ENCODE results near the gene CEP135.
A peak's percentile ranks its signal among the peaks of the same experiment; 100 is the strongest.
"Not testable (repeated sequence)": the region's sequence is repeated elsewhere in the genome, so short reads cannot be mapped to it uniquely, and the experiment has no call there.

Gene CEP135

DNA sequence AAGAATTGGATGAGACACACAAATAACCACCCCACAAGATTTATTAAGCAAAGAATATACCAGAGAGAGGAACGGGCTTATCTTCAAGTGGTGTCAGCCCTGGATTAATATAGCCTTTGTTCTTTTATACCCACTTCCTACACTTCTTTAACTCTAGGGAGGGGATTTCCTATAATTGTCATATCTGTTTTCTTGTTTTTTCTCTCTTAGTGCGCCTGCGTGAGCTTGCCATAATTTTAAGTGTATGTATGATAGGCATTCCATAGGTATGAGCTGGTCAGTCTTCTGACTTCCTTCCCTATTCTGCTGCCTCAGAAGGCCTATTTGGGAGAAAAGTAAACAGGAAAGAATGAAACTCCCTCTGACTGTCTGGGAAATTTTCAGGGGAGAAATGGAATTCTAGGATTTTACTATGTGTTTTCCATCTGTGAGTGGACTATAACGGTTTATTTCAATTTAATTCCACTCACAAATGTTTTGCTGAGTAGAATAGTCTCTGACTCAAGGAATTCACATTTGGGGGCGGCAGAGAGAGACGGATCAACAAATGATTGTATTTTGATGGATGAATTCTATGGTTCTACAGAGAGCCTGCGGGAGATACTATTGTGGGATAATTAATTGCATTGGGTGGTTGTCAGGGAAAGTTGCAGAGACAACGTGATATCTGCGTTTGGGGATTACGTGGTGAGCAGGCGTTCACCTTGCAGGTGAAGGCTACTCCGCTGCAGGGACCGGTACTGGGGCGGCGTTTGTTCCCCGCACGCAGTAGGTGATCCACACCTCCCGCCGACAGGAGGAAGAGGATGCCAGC is 626 bp upstream of the CEP135 start:
- DNase-seq = peak; percentile 71

DNA sequence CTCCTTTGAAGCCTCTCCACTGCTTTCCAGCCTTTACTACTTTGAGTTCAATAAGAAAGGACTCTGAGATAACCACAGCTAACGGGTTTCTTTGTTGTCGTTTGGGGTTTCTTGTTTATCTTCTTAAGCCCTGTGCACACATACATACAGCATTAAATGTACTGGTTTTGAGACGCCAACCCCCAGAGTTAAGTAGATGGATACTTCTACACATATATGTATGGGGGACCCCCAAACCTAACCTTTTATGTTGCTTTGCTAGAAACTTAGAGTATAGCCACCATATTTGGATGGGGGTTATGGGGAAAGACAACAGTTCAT is 697 bp downstream of the CEP135 start:
- DNase-seq = no peak

DNA sequence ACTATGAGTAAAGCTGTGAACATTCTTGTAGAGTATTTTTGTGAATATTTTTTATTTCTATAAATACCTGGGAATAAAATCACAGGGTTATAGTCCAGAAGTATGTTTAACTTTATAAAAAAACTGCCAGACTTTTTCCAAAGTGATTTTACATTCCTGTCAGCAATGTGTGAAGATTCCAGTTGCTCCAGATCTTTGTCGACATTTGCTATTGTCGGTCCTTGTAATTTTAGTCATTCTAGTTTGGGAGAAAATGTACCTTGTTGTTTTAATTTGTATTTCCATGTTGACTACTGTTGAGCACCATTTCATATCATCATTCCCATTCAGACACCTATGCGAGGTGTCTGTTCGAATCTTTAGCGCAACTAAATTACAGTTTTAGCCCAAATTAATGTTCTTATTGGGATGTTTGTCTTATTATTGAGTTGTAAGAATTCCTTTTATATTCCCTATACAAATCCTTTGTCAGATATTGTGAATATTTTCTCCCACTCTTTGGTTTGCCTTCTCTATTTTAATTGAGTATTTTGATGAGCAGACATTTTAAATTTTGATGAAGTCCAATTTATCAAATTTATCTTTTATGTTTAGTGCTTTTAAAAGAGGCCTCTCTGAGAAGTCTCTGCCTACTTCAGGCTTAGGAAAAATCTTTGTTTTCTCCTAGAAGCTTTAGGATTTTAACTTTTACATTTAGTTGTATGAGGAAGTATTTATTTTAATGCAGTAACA is 2.6 kb downstream of the CEP135 start:
- DNase-seq = no peak

DNA sequence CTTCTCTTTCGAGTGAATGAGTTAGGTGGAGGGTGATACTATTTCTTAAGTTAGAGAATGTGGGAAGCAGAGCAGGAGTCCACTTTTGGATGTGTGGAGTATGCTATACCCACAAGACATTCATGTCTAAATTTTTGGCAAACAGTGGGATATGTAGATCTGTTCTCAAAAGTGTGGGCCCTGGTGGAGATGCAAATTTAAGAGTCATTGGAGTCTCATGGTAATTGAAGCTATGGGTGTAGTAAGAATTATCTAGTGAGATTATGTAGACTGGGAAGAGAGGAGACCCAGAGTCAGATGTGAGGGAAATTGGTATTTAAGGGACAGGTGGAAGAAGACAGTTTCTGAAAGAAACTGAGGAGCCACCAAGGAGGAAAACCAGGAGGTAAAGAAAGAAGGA is 7.0 kb downstream of the CEP135 start:
- DNase-seq = no peak

DNA sequence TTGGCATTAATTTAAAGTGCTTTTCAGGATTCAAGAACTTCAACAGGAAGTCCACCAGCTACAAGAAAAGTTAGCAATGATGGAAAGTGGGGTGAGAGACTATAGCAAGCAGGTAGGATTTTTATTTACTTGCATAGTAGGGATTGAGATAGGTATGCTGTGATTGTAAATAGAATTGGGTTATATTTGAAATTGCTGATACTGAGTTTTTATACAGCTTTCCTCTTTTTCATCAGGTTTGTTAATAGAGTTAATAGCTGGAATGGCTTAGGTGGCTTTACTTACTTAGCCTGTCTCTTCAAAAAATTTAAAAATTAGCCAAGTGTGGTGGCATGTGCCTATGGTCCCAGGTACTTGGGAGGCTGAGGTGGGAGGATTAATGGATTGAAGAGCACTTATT is 10.9 kb downstream of the CEP135 start:
- no peak for DNase-seq

DNA sequence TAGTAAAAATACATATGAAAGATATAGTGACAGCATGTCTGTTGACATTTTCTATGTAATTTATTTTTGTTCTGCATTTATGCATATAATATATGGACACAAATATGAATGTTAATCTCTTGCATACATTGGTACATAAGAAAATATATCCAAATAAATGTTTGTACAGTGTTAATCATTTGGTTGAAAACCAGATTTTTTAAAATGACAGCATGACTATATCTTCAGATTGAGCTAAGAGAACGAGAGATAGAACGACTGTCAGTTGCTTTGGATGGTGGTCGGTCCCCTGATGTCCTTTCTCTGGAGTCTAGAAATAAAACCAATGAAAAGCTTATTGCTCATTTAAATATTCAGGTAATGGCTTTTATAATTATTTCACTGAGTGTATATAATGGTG is 15.3 kb downstream of the CEP135 start:
- DNase-seq = no peak

DNA sequence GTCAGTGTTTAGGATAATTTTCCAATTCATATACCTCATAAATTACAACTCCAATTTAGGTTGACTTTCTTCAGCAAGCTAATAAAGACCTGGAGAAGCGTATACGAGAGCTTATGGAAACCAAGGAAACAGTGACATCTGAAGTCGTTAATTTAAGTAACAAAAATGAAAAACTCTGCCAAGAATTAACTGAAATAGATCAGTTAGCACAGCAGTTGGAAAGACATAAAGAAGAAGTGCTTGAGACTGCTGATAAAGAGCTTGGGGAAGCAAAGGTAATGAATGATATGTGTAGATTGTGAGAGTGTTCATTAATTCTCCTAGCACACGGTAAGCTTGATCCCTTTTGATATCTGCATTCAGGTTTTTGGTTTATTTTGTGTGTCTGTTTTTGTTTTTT is 16.8 kb downstream of the CEP135 start:
- DNase-seq = no peak

DNA sequence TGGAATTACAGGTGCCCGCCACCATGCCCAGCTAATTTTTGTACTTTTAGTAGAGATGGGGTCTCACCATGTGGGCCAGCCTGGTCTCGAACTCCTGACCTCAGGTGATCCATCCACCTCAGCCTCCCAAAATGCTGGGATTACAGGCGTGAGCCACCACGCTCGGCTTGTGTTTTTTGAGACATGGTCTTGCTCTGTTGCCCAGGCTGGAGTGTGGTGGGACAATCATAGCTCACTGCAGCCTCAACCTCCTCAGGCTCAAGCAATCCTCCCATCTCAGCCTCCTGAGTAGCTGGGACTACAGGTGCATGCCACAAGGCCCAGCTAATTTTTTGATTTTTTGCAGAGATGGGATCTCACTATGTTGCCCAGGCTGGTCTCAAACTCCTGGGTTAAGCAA is 17.6 kb downstream of the CEP135 start:
- DNase-seq = not testable (repeated sequence)

DNA sequence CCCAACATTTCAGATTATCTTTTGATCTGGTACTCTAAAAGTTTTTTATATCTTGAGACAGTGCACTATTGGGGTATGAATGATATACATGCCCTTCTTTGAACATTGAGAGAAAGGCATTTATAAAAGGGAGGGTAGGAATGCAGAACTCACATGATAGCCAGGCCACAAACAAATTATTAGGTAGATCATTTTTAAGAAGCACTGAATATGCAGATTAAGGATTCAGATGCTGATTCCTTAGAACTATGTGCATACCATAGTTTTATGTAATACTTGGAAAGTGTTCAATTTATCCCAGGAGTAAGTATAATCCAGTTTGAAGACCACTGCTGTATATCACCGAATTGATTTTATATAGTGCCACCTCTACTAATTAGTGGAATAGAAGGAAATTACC is 18.6 kb downstream of the CEP135 start:
- no peak for DNase-seq

DNA sequence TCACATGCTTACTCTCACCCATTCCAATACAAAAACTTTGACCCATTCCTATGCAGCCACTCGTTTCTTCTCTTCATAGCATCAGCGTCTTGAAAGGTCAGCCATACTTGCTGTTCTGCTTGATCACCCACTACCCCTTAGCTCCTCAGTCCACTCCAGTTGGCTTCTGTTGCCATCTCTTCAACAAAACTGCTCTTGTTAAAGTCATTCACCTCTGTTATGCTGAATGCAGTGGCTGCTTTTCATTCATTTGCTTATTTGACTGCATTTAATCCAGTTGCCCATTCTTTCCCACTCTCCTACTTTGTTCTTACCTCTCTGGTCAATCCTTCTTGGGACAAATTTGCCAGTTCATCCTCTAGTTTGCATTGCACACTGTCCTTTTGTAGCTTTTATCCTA is 24.9 kb downstream of the CEP135 start:
- DNase-seq = no peak

DNA sequence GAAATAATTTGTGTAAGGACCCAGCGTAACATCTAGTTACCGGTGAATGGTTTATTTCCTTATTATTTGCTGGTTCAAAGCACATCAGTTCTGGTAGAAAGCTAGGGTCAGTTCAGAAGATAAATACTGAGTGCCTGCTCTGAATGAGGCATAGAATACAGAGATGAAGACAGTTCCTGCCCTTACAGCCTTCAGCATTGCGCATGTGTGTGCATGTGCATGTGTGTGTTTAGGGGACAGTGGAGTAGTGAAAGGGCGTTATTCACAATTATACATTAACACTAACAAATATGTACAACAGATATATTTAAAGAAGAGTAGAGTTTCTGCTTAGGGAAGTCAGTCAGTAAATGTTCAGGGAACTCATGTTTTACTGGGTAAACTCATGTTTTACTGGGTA is 29.1 kb downstream of the CEP135 start:
- no peak for DNase-seq

DNA sequence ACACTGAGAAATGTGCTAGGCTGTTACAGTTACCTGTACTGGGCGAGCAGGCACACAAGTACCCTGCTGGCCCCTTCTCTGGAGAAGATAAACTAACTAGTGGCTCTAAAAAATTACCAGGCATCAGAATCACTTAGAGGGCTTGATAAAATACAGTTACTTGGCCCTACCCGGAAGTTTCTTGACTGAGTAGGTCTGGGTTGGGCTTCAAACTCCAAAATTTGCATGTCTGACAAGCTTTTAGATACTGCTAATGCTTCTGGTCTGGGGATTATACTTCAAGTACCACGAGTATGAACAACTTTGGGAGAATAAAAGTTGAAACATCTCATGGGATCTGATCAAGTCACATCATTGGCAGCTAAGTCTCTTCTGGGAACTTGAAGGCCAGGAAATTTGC is 30.8 kb downstream of the CEP135 start:
- DNase-seq = no peak

DNA sequence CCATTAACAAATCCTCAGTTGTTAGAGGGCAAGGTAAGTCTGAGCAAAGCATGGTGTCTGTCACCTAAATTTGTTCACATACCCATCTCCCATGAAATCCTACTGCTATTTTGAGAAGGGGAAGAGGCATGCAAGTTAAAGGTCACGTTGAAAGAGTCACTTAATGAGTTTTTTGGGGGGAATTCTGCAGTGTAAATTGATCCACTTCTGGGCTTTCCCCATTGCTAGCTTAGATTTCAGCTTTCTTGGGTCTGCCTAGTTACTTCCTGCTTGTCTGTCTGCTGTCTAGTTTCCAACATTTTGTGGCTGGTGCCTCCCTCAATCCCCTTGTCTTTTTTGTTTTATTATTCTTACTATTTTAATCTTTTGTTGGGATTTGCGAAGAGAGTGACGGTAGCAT is 32.0 kb downstream of the CEP135 start:
- DNase-seq = no peak

DNA sequence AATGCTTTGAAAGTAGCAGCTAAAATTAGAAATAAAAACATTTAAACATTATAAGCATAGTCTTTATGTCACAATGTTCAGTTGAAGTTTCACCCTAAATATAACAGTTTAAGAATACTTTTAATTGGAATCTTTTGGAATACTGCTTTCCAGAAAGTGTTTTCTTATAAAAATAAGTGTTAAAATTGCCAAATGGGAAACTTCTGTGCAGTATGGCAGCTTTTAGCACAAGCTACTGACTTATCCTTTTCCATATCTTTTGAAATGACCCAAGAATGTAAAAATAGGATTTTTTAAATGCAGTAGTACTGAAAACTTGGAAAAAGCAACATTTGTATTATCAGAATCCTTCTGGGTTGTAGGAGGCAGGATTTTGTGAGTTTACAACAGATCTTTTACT is 34.2 kb downstream of the CEP135 start:
- DNase-seq = no peak

DNA sequence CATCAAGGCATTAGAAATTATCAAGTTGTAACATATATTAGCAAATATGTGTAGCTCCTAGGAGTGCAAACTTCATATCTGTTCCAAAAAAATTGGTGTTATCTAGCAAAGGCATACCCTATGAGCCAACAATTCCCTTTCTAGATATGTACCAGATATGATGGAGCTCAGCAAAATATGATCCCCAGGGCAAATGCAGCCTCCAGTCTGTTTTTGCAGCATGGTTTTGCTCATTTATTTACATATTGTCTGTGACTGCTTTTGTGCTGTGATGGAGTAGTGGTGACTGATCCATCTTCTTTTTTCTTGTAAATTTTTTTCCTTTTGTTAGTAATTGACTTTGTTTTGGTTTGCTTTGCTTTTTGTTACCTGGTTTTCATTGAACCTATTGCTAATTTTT is 41.0 kb downstream of the CEP135 start:
- no peak for DNase-seq

DNA sequence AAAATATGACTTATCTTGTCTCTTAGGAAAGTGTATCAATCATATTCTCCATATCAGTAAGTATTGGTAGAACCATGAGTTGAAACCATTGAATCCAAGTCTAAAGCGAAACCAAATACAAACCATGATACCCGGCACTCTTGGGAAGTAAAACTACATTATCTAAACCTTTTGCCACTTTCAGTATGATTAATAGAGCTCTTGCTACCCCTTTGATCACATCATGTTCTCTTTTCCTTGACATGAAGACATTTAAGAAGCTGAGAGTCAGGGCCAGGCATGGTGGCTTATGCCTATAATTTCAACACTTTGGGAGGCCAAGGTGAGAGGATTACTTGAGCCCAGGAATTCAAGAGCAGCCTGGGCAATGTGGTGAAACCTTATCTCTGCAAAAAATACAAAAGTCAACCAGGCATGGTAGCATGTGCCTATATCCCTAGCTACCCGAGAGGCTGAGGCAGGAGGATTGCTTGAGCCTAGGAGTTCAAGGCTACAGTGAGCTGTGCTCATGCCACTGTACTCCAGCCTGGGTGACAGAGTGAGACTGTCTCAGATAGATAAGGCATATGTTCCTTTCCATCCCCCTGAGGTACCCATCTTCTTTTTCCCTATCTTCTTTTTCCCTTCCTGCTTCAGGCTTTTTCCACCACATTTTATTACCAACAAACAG is 45.4 kb downstream of the CEP135 start:
- no peak for DNase-seq

DNA sequence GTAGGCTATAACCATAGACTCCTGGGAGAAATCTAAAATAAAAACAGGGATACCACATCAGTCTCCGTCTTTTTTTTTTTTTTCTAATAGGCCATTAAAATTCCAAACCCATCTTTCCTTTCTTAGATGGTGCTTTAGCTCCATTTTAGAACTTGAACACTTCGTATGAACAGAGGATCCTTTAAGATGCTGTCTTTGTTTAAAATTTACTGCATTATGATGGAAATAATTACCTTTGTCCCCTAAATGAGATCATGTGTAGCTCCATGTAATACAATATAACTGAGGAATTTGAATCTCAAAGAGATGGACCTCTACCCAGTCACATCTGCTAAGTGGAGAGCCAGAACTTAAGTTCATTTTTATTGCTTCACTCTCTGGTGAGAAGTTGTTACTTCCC is 47.9 kb downstream of the CEP135 start:
- DNase-seq = no peak

DNA sequence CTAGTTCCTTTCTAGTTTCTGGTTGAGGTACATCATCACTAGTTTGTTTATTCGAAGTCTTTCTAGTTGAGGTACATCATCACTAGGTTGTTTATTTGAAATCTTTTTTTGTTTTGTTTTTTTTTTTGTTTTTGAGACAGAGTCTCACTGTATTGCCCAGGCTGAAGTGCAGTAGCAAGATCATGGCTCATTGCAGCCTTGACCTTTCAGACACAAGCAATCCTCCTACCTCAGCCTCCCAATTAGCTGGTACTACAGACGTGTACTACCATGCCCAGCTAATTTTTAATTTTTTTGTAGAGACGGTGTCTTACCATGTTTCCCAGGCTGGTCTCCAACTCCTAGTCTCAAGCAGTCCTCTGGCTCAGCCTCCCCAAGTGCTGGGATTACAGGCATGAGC is 54.9 kb downstream of the CEP135 start:
- DNase-seq = no peak

DNA sequence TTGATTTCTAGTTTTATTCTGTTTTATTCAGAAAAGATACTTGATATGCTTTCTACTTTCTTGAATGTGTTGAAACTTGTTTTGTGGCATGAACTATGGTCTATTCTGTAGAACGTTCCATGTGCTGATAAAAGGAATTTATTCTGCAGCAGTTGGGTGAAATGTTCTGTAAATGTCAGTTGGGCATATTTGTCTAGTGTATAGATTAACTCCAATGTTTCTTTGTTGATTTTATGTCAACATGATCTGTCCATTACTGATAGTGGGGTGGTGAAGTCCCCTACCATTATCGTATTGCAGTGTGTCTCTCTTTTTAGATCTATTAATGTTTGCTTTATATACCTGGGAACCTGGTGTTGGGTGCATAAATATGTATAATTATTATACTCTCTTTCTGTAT is 55.5 kb downstream of the CEP135 start:
- DNase-seq = no peak

DNA sequence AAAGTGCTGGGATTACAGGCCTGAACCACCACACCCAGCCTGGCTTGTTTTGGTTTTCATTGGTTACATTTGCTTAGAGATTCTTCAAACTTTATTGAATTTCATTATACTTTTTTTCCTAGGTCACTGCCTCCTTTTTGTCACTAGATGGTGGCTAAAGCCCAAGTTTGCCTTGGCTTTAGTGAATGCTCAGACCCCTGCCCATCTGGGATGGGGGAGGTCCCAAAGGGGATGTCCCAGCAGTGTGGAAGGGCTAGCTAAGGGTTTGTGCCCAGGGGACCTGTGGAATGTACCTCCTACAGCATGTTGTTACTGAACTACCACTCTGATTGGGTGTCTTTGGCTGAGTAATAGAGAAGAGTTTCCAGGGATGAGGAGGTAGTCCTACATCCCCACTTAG is 58.4 kb downstream of the CEP135 start:
- no peak for DNase-seq

DNA sequence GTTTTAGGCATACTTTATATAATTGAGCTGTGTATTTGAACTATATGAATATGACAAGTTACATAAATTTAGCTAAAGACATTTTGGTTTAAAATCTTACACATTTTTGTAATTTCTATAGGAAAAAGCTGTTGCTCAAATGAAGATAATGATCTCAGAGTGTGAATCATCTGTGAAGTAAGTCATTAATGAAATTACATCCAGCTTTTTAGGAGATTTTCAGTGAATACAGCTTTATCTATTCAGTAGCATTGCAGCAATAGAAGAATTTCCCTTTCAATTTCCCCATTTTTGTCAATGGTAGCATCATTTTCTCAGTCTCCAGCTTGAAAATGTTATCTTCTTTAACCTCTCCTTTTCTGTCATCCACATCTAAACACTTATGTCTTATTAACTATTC is 59.5 kb downstream of the CEP135 start:
- DNase-seq = no peak

DNA sequence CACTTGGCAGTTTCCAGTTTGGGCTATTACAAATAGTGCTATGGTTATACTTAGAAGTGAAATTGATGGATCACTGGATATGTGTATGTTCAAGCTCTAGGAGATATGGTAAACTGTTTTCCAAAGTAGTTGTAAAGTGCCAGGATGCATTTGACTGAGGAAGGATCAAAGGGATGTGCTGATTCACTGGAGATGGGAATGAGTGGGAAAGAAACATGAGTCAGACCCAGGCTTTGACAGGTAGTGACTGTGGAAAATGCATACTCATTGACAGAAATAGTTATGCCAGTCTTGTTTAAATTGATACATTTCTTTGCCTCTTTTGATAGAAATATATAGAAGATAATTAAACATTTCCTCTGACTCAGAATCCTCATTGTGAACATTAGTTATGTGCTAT is 77.9 kb downstream of the CEP135 start:
- no peak for DNase-seq

DNA sequence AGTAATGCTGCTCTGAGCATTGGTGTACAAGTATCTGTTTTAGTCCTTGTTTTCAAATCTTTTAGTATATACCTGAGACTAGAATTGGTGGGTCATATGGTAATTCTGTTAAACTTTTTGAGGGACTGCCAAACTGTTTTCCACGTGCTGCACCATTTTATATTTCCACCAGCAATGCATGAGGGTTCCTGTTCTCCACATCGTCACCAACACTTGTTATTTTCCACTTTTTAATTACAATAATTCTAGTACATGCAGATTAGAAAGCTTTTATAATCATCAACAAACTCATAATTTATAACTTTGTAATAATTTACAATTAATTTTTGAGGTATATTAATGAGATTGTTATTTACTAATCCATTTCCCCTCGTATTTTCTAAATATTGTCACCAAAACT is 79.4 kb downstream of the CEP135 start:
- no peak for DNase-seq

DNA sequence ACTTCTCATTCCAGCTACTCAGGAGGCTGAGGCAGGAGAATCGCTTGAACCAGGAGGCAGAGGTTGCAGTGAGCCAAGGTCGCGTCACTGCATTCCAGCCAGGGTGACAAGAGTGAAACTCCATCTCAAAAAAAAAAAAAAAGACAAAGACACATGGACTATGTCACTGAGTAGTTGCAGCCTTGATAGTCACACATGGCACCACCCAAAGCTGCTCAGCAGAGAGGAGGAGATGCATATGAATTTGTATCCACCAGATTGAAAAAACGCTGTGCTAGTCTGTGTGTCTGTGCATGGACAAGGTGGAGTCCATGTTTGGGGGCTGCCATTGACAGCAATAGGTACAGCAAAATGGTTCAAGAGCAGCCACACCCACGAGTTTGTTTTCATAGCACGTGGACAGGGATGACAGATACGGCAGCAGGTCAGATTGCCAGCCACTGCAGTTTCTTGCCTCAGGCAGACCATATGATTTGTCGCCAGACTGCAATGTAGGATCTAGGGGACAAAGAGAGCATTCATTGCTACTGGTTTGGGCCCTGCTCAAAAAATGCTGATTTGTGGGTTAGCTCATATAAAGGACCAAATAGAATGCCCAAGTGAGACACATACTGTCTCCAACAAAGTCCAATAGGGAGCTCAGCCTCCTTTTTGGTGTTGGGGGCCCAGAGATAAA is 89.9 kb downstream of the CEP135 start:
- no peak for DNase-seq
